Parathyroid adenoma (tissue), 2 donors: ENCODE measurements around the gene PSMB7.

Experiments used
- H2AFZ ChIP-seq: fragments of 300-600 bp; sonication (generic); one replicate; pipeline ENCODE4 v1.7.0; 2017; ENCODE audit warnings: antibody characterized with exemption, mild to moderate bottlenecking
- H3K27ac ChIP-seq: fragments of 300-600 bp; sonication (generic); one replicate; pipeline ENCODE4 v1.7.0; 2017
- H3K27me3 ChIP-seq: fragments of 300-600 bp; sonication (generic); one replicate; pipeline ENCODE4 v1.7.0; 2017; ENCODE audit warnings: low read length; ENCODE audit not compliant: control insufficient read depth, insufficient read depth
- H3K36me3 ChIP-seq: fragments of 300-600 bp; sonication (generic); one replicate; pipeline ENCODE4 v1.7.0; 2017; ENCODE audit warnings: low read length; ENCODE audit not compliant: control insufficient read depth, insufficient read depth
- H3K4me1 ChIP-seq: fragments of 300-600 bp; sonication (generic); one replicate; pipeline ENCODE4 v1.7.0; 2017; ENCODE audit warnings: control low read depth
- H3K4me2 ChIP-seq: fragments of 300-600 bp; sonication (generic); one replicate; pipeline ENCODE4 v1.7.0; 2017; ENCODE audit warnings: low read length
- H3K4me3 ChIP-seq: fragments of 300-600 bp; sonication (generic); one replicate; pipeline ENCODE4 v1.7.0; 2017; ENCODE audit warnings: low read depth, low read length
- H3K79me2 ChIP-seq: fragments of 300-600 bp; sonication (generic); one replicate; pipeline ENCODE4 v1.7.0; 2017; ENCODE audit warnings: control low read depth
- H3K9ac ChIP-seq: fragments of 300-600 bp; sonication (generic); one replicate; pipeline ENCODE4 v1.7.0; 2017; ENCODE audit warnings: mild to moderate bottlenecking
- H3K9me3 ChIP-seq: fragments of 300-600 bp; sonication (generic); one replicate; pipeline ENCODE4 v1.7.0; 2017; ENCODE audit warnings: low read length; ENCODE audit not compliant: control insufficient read depth
- TF ChIP-seq, protein P1 (sequence below): fragments of 300-600 bp; sonication (generic); IDR thresholded peaks from one replicate; pipeline ENCODE4 v1.7.0; 2017; ENCODE audit warnings: antibody characterized with exemption, mild to moderate bottlenecking
- donor health status: primary hyperparathyroidism.

The PSMB7 gene

DNA sequence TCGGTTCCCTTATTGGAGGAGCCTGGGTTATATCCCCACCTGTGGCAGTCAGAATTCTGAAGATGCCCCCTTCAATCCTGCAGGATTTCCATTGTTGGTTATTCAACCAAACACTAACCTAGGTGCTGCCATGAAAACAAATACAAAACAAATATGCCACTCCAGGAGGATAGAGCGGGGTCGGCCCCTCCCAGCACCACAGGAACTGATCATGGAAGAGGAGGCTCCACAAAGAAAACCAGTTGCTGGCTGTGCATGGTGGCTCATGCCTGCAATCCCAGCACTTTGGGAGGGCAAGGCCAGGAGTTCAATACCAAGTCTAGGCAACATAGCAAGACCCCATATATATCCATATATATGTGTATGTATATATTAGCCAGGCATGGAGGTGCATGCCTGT lies 21.8 kb upstream of the PSMB7 start:
- TF ChIP-seq, protein P1, sequence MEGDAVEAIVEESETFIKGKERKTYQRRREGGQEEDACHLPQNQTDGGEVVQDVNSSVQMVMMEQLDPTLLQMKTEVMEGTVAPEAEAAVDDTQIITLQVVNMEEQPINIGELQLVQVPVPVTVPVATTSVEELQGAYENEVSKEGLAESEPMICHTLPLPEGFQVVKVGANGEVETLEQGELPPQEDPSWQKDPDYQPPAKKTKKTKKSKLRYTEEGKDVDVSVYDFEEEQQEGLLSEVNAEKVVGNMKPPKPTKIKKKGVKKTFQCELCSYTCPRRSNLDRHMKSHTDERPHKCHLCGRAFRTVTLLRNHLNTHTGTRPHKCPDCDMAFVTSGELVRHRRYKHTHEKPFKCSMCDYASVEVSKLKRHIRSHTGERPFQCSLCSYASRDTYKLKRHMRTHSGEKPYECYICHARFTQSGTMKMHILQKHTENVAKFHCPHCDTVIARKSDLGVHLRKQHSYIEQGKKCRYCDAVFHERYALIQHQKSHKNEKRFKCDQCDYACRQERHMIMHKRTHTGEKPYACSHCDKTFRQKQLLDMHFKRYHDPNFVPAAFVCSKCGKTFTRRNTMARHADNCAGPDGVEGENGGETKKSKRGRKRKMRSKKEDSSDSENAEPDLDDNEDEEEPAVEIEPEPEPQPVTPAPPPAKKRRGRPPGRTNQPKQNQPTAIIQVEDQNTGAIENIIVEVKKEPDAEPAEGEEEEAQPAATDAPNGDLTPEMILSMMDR, result no peak
- Histone ChIP-seq H3K27me3 (no peaks in the 10 kb centered on the region), H3K4me1 (no peaks in the 10 kb centered on the region), H2AFZ (no peak overlapping the region), H3K4me3 (no peak overlapping the region), H3K9ac (no peak overlapping the region), H3K4me2 (no peak overlapping the region), H3K9me3 (no peaks in the 10 kb centered on the region), H3K27ac (no peak overlapping the region), H3K36me3 (no peaks in the 10 kb centered on the region), H3K79me2 (no peaks in the 10 kb centered on the region)

DNA sequence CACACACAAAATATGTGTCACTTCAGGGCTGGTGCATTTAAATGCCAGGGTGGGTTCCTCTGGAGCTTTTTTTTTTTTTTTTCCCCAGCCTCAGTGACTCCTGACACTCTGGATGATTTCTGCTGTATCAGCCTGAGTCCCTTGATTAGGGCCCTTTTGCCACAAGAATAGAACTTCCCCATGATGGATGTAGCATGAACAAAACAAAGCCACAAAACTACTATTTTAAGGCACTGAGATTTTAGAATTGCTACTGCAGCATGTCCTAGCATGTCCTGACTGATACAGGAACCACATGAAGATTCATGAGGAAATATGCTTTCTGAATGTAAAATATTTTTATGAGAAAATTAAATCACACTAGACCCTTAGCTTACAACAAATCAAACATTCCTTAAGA lies 21.1 kb upstream of the PSMB7 start:
- Histone ChIP-seq H3K27me3 (no peaks in the 10 kb centered on the region), H3K79me2 (no peaks in the 10 kb centered on the region), H3K4me1 (no peaks in the 10 kb centered on the region), H3K9ac (no peak overlapping the region), H2AFZ (no peak overlapping the region), H3K4me3 (no peak overlapping the region), H3K27ac (no peak overlapping the region), H3K9me3 (no peaks in the 10 kb centered on the region), H3K4me2 (no peak overlapping the region), H3K36me3 (no peaks in the 10 kb centered on the region)
- TF ChIP-seq, protein P1, result no peak

DNA sequence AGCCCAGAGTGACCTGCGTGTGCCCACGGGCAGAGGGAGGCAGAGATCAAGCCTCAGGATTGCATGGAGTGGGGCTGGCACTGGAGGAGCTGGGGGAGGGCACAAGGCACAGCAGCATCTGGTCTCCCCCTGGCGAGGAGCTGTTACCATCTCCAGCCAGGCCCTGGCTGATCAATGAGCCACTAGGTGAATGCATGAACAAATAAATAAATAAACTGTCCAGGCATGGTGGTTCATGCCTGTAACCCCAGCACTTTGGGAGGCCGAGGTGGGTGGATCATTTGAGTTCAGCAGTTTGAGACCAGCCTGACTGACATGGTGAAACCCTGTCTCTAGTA lies 14.3 kb upstream of the PSMB7 start:
- no peak overlapping the region for H3K27ac ChIP-seq
- TF ChIP-seq, protein P1, result no peak
- H3K9me3 ChIP-seq, result no peaks in the 10 kb centered on the region
- H2AFZ ChIP-seq, result no peak overlapping the region
- H3K79me2 ChIP-seq, result no peaks in the 10 kb centered on the region
- no peaks in the 10 kb centered on the region for H3K27me3 ChIP-seq
- H3K4me2 ChIP-seq, result no peak overlapping the region
- no peak overlapping the region for H3K4me3 ChIP-seq
- no peaks in the 10 kb centered on the region for H3K4me1 ChIP-seq
- H3K9ac ChIP-seq, result no peak overlapping the region
- H3K36me3 ChIP-seq, result no peaks in the 10 kb centered on the region

DNA sequence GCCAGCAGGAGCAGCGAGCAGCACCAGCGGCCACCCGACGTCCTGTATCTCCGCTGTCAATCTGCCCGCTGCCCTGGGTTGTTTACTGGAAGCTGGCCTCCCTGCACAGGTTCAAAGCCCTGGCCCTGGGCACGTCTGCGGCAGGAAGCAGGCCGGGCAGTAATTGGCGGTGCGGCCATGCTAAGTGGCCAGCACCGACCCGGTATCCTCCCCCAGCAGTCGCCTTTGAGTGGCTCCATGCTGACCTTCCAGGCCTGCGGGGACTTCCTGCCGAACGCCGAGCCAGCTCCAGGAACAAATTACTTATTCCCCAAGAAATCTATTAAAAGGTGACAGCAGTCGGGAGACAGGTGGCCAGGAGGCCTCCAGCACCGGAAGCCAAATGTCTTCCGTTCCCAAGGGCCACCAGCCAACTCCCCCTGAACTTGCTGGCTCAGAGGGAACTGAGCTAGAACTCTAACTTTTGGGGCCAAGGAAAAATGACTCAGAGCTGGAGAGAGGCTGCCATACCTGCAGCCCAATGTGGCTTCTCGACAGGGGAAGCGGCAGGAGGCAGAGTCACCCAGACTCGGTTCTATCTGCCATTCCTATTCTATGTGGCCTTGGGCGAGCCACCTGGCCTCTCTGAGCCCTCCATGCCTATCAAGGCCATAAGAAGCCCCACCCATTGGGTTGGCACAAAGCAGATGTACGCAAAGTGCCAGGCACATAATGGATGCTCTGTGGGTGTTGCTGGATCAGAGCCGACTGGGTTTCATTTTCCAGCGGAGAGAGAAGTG lies 13.7 kb upstream of the PSMB7 start:
- no peak overlapping the region for H3K27ac ChIP-seq
- no peaks in the 10 kb centered on the region for H3K36me3 ChIP-seq
- no peaks in the 10 kb centered on the region for H3K27me3 ChIP-seq
- no peak overlapping the region for H3K4me2 ChIP-seq
- no peaks in the 10 kb centered on the region for H3K79me2 ChIP-seq
- H3K4me3 ChIP-seq, result no peak overlapping the region
- no peaks in the 10 kb centered on the region for H3K9me3 ChIP-seq
- H2AFZ ChIP-seq, result no peak overlapping the region
- no peaks in the 10 kb centered on the region for H3K4me1 ChIP-seq
- no peak overlapping the region for H3K9ac ChIP-seq
- TF ChIP-seq, protein P1, result no peak

DNA sequence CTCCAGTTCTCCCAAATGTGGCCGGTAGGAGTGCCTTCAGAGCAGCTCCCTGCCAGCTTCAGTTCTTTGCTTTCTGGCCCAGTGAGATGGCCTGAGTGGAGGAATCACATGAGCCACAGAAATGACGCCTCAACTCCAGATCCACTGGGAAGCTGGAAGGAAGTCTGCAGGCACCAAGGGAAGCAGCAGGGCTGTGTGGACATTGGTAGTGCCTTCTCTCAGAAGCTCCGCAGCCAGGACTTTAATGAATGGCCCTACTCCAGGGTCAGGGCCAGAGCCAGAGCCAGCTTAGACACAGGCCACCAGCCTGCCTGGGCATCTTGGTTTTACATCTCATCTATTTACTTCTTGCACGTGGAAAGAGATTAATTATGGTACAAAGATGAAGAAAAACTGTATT lies 12.0 kb upstream of the PSMB7 start:
- Histone ChIP-seq H3K9me3 (no peaks in the 10 kb centered on the region), H3K36me3 (no peaks in the 10 kb centered on the region)
- TF ChIP-seq, protein P1, result no peak

More for the DNA sequence above, 12.0 kb upstream of the PSMB7 start:
- Histone ChIP-seq H3K4me2 (no peak overlapping the region), H3K4me1 (no peaks in the 10 kb centered on the region), H3K27ac (no peak overlapping the region), H3K27me3 (no peaks in the 10 kb centered on the region), H3K79me2 (no peaks in the 10 kb centered on the region), H3K4me3 (no peak overlapping the region), H2AFZ (no peak overlapping the region), H3K9ac (no peak overlapping the region)
